Transverse colon (tissue), 4 donors: ENCODE results near the gene DCDC2C.

Source experiments
- CTCF ChIP-seq, 5 experiments: fragments of 200-600 bp in 3 of 5; fragments of 450-650 bp in 2 of 5; sonication (generic) in 3 of 5; IDR thresholded peaks; 1 replicate in 2 of 5; 2 replicates in 3 of 5; pipeline ENCODE4 v1.5.1; 2016 to 2017; ENCODE audit warnings: antibody characterized with exemption in 5 of 5, inconsistent platforms in 3 of 5, mild to moderate bottlenecking in 2 of 5, moderate library complexity in 1 of 5
- POLR2A ChIP-seq: fragments of 450-650 bp; IDR thresholded peaks from one replicate; pipeline ENCODE4 v1.6.1; 2016; ENCODE audit warnings: antibody characterized with exemption, mild to moderate bottlenecking, moderate library complexity
- POLR2AphosphoS5 ChIP-seq, 3 donors: sonication (generic); formaldehyde crosslinking; IDR thresholded peaks; one replicate each; pipeline ENCODE4 v1.6.1; 2016; ENCODE audit warnings: antibody characterized with exemption in 3 of 3

- no peak for TF ChIP-seq CTCF (IDR thresholded peaks at IDR 0.05)
- no peak for TF ChIP-seq POLR2A
- no peak for TF ChIP-seq POLR2AphosphoS5 (IDR thresholded peaks at IDR 0.05)
These were observed 45.8 kb downstream of the DCDC2C start for GRCh38 chr2:3749201-3749600.
